Stimulated activated CD4-positive, alpha-beta T cell treated with anti-CD3 and anti-CD28 coated beads, Interleukin-15, amount 100 ng/mL, for 48 hours (primary cell): ENCODE data around the gene ZNF672.
A peak's percentile ranks its signal among the peaks of the same experiment; 100 is the strongest.

Source experiments
- DNase-seq, 2 donors: peaks; one replicate each; pipeline ENCODE4 v3.0.0-alpha.2; 2020; ENCODE audit warnings: low read depth in 2 of 2

Gene ZNF672

GRCh38 chr1:248834343-248834940, 3.6 kb upstream of the ZNF672 start:
- no peak for DNase-seq

GRCh38 chr1:248837045-248837780, 811 bp upstream of the ZNF672 start:
- no peak for DNase-seq

- peak; percentile 72 to 78 for DNase-seq
Observed at GRCh38 chr1:248838357-248839167, 538 bp downstream of the ZNF672 start.

- no peak for DNase-seq
Observed at GRCh38 chr1:248839168-248839555, 1.1 kb downstream of the ZNF672 start.

GRCh38 chr1:248840946-248841345, 2.9 kb downstream of the ZNF672 start:
- no peak for DNase-seq

- DNase-seq: no peak
Observed at GRCh38 chr1:248841702-248842395, 3.8 kb downstream of the ZNF672 start.

GRCh38 chr1:248842781-248843331, 4.8 kb downstream of the ZNF672 start:
- DNase-seq: no peak

- no peak for DNase-seq
Observed at GRCh38 chr1:248843687-248844086, 5.7 kb downstream of the ZNF672 start.

GRCh38 chr1:248844526-248844925, 6.5 kb downstream of the ZNF672 start:
- no peak for DNase-seq

- DNase-seq: no peak
Observed at GRCh38 chr1:248847181-248847955, 9.3 kb downstream of the ZNF672 start.

GRCh38 chr1:248847956-248848561, 10.0 kb downstream of the ZNF672 start:
- no peak for DNase-seq

- no peak for DNase-seq
Observed at GRCh38 chr1:248848602-248849001, 10.6 kb downstream of the ZNF672 start.

- DNase-seq: no peak
Observed at GRCh38 chr1:248849152-248849551, 11.1 kb downstream of the ZNF672 start.

- DNase-seq: no peak
Observed at GRCh38 chr1:248849637-248850036, 11.6 kb downstream of the ZNF672 start.

GRCh38 chr1:248850124-248850523, 12.1 kb downstream of the ZNF672 start:
- DNase-seq: no peak

GRCh38 chr1:248850536-248851251, 12.7 kb downstream of the ZNF672 start:
- DNase-seq: no peak

- DNase-seq: no peak
Observed at GRCh38 chr1:248851390-248851789, 13.4 kb downstream of the ZNF672 start.

- no peak for DNase-seq
Observed at GRCh38 chr1:248852481-248853405, 14.7 kb downstream of the ZNF672 start.
